Right ventricle myocardium inferior (tissue), 1 donor: ENCODE measurements around the gene GPC6. TPM values are rescaled to one million over a fixed set of nuclear protein-coding genes. Genes with fewer than 3 reads are reported as not detected.

Experiments
- ATAC-seq: fragments of 200-7000 bp; cut with Tn5 transposase; one replicate; pipeline ENCODE4 v1.9.1; 2020; ENCODE audit warnings: mild to moderate bottlenecking, moderate library complexity
- DNase-seq: peaks from one replicate; pipeline ENCODE4 v3.0.0; 2021; ENCODE audit errors: missing footprints
- intact Hi-C: fragments of 100-400 bp; cut with DNase I; formaldehyde crosslinking; loops from one replicate; pipeline ENCODE4 v1.11.0; 2022
- total RNA-seq: library from RNA; stranded (reverse); fragmentation: NEBNext Ultra II Directional; extraction: Animal tissue kit (Norgen Biotek cat#: 25700); gene quantifications from one replicate; pipeline ENCODE4 v1.2.1, GENCODE V29; 2021
- donor health status: DM: no; HTN: yes; CAD: no; lungs with severe emphysema.

GPC6 gene
- total RNA-seq, 1 donor from 2014 or later: 2.6 TPM

DNA sequence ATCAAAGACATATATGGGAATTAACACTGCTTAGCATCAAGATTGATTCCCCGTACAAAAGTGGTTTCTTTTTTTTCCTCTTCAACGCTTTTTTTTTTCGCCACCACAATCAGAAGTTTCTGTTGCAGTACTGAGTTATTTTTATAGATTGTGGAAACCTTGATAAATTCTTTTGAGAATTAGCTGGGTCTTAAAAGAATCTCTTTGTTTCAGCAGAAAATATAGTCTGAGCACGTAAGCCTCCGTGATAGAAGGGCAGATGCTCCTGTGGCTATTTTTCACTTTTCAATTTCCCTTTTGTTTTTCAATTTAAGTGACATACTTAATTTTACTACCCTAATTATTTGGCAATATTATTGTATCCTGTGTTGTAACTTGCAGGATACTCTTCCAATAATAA lies 721.0 kb downstream of the GPC6 start:
- no peak for ATAC-seq
- intact Hi-C loops: no loop called here
- no peak for DNase-seq

DNA sequence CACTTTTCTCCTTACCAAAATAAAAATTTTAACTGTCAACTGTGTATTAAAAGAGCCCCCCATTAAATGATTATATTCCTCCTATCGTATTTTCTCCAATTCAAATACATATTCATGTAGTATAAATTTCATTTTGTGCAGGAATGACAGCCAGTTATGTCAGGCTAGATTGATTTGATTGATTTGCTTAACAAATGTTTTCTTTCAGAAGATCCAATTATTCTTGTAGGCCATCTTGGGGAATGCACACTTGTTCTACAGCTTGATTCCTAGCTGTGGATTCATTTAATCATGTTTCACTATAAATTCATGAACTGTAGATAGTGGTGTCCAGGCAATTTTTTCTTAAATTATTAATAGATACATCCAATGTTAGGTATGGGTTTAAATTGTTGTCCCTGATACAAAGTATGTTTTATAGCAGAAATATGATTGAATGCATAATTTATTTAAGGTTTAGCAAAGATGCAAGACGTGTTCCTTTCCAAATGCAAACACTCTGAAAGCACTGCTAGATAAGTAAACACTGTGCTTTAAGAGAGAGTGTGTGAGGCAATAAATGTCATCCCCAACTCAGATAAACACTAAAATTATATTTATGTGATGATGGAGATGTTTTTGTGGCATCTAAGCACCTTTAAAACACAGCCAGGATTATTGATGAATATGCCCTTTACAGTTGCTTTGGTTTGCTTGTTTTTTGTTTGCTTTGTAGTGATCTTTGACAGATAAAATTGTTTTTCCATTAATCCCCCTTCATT lies 721.7 kb downstream of the GPC6 start:
- no peak for DNase-seq
- ATAC-seq: no peak
- intact Hi-C loops: no loop called here

DNA sequence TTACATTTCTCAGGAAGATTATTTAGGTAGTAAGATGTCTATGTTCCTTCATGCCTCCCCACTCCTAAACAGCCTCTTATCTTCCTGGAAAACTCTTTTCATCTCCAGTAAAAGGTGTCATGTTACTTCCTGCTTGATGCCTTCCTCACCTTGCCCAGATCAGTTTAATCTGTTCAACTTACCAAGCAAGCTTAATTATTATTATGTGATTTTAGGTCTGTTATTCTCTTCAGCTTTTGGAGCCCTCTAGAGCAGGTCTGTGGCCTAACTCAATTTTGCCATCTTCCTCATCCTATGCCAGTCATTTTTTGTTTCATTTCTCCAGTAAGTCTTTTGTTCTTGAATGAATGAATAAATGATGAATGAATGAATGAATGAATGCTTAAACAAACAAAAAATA lies 724.5 kb downstream of the GPC6 start:
- ATAC-seq: no peak
- intact Hi-C loops: no loop called here
- DNase-seq: no peak

DNA sequence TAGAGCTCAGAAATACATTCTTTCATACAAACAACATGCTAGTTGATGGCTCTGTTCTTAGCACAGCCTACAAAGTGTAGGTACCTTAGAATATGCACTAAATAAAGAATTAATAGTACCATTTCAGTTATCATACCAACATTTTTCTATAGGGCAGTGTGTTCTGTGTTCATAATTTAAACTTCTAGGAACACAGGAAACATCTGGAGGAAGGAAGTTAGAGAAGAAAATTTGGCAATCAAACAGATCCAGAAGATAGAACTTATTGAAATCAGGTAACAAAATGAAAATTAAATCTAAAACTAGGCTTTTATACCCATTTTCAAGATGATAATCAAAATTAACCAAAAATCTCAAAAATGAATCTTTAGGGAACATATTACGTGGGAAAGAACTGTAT lies 725.3 kb downstream of the GPC6 start:
- ATAC-seq (no peak), DNase-seq (no peak)
- intact Hi-C loops: no loop called here

DNA sequence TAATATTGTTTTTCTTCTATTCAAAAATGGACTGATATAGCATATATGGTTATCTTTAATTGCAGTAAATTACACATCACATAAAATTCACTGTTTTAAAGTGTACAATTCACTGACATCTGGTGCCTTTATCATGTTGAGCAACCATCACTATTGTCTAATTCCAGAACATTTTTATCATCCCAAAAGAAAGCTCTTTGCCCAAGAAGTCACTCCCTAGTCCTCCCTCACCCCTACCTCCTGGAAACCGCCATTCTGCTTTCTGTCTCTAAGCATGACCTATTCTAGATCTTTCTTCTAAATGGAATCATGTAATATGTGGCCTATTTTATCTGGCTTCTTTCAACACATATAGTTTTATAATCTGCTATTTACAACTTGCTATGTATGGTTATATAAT lies 727.2 kb downstream of the GPC6 start:
- no peak for ATAC-seq
- intact Hi-C loops: no loop called here
- no peak for DNase-seq

DNA sequence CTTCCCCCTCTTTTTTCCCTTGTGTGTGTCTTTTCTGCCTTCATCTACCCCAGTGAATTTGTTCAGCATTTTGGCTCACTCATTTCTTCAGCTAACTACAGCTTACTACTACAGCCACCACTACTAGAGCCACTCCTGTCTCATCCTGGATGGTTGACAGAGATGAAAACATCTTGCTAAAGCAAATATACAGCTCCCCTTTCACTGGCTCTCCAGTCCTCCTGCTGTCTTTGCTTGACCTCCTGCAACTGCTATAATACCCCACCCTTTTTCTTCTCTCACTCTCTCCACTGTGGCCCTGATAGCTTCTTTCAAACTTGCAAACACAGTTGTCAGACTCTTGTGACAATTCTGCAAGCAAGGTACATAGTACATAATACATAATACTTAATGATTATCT lies 729.3 kb downstream of the GPC6 start:
- DNase-seq (no peak), ATAC-seq (no peak)
- intact Hi-C loops: no loop called here

DNA sequence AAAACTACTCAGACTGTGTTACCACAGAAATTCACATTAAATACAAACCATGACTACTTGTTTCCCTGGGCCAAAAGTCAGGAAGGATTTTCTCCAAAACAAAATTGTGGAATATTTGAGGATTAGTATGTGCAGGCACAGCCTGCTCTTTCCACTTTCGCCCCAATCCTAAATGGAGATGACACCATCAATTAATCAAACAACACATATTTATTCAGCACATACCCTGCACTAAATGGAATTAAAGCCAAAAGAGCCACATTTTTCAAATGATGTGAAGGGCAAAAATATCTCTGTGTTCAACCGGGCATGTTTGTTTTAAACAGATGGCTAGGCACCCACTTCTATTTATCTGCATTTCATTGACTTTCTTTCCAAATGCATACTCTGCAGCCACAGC lies 729.8 kb downstream of the GPC6 start:
- intact Hi-C loops: no loop called here
- no peak for DNase-seq
- ATAC-seq: no peak

DNA sequence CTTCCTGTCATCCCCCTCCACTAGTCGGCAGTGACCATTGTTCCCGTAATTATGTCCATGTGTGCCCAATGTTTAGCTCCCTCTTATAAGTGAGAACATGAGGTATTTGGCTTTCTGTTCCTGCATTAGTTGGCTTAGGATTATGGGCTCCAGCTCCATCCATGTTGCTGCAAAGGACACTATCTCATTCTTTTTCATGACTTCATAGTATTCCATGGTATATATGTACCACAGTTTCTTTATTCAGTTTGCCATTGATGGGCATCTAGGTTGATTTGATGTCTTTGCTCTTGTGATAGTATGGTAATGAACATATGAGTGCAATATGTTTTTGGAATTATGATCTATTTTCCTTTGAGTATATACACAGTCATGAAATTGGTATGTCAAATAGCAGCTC lies 730.8 kb downstream of the GPC6 start:
- intact Hi-C loops: no loop called here

DNA sequence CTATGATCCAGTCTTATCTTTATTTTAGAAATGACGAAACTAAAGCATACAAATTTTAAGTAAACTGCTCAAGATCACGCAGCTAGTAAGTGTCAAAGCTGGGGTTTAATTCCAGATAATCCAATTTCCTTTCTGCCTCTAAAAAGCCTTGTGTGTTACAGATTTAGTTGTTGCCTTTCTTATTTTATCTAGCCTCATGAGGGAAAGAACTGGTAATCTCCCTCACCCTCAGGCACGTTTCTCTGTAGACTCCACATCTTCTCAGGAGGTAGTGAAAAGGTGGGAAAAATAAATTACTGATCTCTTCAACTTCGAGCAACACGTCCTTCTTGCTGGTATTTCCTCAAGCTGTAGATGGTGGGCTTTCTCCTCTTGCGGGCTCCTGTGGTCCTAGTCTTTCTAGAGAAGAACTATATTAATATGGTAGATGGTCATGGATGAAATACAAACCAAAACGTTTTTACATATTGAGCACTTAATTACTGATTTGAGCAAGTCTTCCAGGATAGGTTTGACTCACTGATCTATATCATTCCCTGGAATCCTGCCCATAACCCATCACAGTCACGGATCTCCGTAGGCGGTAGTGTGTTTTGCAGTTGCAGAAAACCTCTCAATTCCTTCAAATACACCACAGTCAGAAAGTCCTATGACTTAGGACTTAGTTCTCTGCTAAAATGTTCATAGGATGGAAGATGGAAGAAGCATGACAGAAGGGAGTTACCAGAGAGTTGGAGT lies 733.4 kb downstream of the GPC6 start:
- intact Hi-C loops: no loop called here
- ATAC-seq: no peak
- no peak for DNase-seq

More for the DNA sequence above, 730.8 kb downstream of the GPC6 start:
- DNase-seq (no peak), ATAC-seq (no peak)

DNA sequence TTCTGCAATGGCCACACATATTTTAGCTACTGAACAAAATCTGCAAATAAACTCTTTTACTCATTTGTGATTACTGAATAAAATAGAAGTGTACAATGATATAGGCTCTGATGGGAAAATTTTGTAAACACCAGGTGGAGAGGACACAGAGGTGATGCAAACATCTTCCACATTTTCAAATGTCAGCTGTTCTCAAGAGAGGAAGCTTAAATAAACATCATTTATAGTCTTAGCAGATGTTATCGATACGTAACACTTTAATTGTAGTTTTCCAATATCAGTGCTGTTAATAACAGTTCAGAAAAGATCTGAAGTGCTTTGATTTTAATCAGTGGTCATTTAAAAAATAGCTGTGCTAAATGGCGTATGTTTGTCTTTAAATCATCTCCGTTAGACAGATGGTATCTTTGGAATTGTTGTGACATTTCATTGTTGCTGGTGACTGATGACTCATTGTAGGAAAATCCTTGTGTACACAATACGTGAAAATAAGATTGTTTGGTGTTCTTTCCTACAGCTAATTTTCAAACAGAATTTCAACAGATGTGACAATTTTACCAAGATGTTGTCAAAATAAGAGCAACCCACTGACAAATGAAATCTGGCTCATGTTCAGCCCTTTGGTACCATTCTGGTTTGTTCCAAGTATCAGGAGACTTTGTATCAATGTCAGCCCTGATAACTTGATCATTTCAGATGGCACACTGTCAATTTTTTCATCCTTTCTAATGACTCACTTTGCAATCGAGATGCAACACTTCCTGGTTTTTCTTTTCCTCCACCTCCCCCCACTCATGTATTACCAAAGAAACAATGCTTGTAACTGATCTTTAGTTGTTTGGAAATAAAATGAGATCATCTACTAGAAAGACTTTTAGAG lies 736.9 kb downstream of the GPC6 start:
- no peak for ATAC-seq
- intact Hi-C loops: no loop called here
- no peak for DNase-seq

DNA sequence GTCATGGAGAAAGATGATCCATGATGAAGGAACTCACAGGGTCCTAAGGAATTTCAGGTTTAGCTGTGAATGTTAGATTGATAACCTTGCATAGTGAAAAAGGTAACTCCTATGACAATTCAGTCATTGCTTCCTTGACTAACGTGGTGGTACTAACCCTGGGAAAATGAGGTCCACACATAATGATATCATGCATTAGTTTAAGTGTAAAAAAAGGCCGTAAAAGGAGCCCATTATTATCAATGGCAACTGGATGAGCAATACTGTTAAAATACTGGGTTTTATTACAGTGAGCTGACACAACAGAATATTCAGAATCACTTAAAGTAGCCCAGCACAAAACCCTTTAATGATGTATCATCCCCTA lies 737.5 kb downstream of the GPC6 start:
- ATAC-seq: no peak
- intact Hi-C loops: no loop called here
- no peak for DNase-seq

DNA sequence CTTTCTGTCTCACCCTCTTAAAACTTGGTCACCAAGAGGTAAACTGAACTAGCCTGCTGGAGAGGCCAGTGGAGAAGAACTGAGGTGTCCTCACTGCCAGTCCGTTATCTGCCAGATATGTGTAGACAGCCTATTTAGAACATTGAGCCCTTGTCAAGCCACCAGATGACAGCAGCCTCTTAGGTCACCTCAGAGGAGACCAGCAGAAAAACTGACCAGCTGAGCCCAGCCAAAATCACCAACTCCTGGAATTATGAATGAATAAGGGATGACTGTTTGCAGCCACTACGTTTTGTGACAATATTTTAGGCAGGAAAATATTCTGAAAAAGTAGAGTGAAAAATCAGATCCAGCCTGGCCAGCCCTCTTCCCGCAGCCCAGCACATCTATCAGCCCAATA lies 739.0 kb downstream of the GPC6 start:
- no peak for ATAC-seq
- no peak for DNase-seq
- intact Hi-C loops: no loop called here

DNA sequence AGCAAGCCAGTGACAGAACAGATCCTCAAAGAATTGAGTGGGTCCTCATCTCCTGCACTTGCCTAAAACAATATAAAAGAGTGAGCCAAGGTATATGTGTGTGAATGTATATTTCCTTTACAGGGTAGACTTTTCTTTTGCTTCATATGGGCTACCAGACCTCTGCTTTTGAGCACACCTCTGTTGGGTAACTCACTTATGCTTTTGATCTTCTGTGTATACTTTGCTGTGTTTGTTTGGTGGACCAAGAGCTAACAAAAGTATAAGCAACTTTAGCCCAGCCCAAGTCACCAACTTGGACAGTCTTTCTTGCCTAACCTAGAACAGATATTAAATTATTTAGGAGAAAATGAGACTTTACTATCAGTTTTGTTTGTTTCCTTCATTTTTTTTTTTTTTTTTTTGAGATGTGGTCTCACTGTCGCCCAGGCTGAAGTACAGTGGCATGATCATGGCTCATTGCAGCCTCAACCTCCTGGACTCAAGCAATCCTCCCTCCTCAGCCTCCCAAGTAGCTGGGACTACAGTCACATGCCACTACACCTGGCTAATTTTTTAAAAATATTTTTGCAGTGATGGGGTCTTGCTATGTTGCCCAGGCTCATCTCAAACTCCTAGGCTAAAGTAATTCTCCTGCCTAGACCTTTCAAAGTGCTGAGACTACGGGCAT lies 739.8 kb downstream of the GPC6 start:
- intact Hi-C loops: no loop called here
- DNase-seq (no peak), ATAC-seq (no peak)

DNA sequence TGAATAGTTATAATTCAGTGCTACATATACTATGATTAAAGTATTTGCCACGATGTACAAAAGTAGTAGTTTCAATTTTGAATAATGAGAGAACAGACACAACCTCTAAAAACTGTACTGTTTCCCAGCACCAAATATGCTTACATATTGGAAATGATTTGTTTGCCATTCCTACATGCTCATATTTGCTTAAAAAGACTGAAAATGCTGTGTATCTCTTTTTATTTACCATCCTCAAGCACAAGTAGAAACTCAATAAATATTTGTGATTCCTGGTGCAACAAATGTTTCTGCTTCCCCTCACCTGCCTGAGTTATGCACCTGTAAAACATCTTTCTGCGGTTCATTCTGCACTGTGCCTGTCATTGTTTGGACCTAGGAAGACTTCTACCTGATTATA lies 740.7 kb downstream of the GPC6 start:
- DNase-seq: no peak
- no peak for ATAC-seq
- intact Hi-C loops: no loop called here

DNA sequence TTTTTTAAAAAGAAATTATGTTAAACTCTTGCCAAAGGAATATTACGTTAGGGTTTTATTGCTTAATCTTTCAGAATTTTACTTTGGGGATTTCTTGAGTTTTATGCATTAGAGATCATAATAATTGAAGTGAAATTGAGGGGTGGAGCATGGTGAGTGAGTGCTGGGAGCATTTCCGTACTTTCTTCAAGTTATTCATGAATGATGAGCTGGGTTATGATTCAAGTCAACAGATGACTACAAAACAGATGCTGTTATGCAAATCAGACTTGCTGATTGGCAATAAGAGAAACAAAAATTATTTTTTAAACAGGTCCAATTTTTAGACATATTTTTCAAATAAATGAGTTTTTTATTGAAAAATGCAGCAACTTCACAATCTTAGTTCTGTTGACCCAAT lies 748.6 kb downstream of the GPC6 start:
- intact Hi-C loops: no loop called here
- ATAC-seq: no peak

DNA sequence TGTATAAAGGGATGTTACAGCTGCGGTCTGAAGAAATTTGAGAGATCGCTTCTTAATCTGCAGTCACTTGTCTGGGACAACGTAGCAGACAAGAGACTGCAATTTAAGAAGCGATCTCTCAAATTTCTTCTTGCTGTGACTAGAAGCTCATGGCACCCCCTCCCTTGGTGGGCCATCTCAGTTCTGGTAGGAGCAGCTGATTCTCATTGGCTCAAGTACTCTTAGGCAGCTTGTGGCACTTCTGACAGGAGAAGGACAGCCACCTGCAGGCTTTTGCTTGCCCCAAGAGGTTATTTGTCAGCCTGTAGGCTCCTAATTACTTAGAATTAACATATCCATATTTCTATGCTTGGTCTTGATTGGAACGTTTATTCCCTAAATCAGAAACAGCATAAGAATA lies 749.9 kb downstream of the GPC6 start:
- DNase-seq (no peak), ATAC-seq (no peak)
- intact Hi-C loops: no loop called here

More for the DNA sequence above, 748.6 kb downstream of the GPC6 start:
- DNase-seq: no peak

DNA sequence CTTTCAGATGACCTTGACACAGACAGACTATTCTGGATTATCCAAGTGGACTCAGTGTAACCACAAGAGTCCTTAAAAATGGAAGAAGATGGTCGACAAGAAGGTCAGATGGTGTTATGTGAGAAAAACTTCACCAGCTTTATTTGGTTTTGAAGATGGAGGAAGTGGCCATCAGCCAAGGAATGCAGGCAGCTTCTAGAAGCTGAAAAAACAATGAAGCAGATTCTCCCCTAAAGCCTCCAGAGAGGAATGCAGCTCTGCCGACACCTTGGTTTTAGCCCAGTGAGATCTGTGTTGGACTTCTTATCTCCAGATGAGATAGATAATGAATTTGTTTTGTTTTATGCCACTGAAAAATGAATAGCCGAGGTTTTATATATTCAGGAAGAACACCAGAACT lies 751.4 kb downstream of the GPC6 start:
- ATAC-seq (no peak), DNase-seq (no peak)
- intact Hi-C loops: no loop called here

DNA sequence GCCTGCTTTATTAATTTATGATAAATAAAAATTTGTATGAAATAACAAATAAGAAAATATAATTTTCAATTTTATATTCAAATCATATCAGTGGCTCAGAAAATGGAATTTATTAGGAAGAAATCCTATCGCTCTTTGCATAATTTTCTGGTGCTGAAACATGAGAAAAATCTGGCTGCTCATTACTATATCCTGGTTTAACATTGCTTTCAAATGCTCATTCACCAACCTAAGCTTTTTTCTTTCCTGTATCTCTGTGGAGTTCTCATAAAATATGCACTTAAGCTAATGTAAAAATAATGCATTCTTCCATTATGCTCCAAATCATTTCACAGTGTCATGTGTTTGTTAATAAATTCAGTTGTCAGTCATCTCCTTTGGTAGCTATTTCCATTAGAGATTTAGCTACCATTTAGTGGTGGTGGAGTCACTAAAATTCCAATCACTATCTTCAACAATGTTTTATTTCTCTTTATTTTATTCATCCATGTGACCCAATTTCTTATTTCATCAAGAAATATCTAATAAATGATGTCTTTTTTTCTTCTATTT lies 754.9 kb downstream of the GPC6 start:
- intact Hi-C loops: no loop called here
- no peak for ATAC-seq

More for the DNA sequence above, 754.9 kb downstream of the GPC6 start:
- no peak for DNase-seq
